Suppressor macrophage treated with lipopolysaccharide for 4 hours (primary cell): ENCODE results near the gene ADA.
A peak's percentile ranks its signal among the peaks of the same experiment; 100 is the strongest.

Experiments used
- DNase-seq: peaks from one replicate; pipeline ENCODE4 v3.0.0-alpha.2; 2020

Gene ADA

GRCh38 chr20:44643596-44644229 lies 7.8 kb downstream of the ADA start:
- DNase-seq: peak; percentile 95

DNA sequence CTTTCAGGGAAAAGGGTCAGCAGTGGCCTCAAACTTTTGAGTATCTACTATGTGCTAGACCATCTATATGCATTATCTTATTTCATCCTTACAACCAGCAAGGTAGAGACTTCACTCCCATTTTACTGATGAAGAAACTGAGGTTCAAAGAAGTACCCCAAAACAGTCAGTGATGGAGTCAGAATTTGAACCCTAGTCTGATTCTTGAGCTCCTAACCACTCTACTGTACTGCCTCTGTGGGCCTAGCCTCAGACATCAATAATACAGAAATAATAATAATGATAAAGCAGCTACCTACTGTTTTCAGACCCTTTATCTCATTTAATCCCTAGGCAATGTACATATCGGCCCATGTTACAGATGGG lies 8.4 kb downstream of the ADA start:
- DNase-seq: no peak

DNA sequence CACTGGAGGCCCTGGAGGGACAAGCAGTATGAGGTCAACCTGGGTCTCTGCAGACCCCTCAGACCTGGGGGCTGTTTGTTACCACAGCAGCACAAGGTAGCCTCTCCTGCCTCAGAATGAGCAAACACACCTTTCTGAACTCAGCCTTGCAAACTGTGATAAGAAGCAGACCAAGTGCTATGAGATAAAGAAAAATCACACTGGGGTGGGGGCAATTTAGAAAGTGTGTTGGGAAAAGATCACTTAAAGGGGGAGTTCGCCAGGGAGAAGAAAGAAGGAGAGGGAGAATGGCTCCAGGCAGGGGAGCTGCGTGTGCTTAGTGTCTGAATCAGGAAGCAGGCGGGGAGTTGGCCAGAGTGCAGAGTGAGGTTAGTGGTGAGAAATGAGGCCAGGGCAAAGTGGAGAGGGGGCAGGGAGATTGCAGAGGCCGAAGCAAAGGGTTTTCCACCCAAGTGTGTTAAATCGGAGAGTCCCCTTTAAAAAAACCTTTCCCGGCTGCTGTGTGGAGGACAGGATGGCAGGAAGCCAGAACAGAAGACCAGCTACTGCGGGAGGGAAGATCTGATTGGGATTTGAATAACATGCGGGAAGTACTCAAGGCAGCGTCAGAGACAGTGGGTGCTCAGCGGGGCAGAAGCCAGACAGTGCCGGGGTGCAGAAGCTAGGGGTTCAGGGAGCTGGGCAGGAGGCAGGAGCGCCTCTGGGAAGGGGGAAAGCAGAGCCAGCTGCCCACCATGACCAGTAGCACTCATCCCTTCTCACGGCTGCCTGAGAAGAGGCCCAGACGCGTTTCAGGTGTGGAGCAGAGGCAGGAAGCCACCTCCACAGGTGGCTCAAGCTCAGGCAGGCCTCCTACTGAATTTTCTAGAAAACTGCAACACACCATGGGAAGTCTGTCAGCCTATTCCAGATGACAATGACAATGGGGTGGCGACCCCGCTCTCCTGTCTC lies 9.0 kb downstream of the ADA start:
- peak; percentile 87 for DNase-seq

DNA sequence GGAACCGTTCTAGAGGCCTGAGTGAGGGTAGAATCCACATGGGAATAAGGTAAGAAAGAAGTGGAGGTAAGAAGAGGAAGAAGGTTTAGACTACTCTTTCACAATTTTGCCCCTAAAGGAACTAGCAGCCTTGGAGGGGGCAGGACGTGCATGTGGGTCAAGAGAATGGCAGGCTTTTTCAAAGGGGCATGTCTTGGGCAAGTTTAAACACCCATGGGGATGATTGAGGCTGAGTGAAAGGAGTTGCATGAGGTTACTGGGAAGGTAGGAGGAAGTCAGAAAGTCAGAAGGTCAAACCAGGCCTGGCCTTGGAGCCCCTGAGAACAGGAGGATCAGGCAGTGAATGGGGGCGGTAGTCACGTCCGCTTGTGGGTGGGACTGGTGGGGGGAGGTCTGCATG lies 10.2 kb downstream of the ADA start:
- peak; percentile 23 for DNase-seq

- no peak for DNase-seq
Observed at GRCh38 chr20:44640522-44640921, 11.0 kb downstream of the ADA start.

DNA sequence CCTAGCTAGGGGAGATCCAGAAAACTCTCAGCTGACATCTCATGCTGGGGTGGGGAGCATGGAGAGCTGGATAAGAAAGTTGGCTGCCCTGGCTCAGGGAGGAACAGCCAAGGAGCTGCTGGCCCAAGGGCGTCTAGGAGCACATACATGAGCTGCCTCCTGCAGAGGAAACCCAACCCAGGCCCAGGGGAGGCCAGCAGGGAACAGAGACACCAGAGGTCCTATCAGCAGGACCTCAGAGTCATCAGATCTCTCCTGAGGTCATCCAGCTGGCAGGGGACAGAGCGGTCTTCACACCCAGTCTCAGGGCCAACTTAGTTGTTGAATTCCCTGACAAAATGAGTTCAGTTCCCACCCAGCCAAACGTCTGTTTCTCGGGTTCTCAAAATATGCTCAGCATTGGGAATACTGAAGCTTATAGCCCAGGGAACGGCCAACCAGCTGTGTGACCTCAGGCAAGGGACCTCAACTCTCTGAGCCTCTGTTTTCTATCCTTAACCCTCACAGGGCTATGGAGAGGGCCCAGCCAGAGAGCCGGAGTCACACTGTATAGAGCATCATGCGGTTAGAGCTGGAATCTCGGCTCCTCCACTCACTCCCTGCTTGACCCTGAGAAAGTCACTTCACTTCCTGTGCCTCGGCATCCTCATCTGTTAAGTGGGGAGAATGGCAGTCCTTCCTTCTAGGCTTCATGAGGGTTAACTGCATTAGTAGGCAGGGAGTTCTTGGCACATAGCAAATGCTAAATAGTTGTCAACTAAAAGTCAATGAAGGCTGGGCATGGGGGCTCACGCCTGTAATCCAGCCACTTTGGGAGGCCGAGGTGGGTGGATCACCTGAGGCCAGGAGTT lies 13.8 kb downstream of the ADA start:
- no peak for DNase-seq

- no peak for DNase-seq
Observed at GRCh38 chr20:44637042-44637441, 14.5 kb downstream of the ADA start.

GRCh38 chr20:44635877-44636276 lies 15.6 kb downstream of the ADA start:
- no peak for DNase-seq

GRCh38 chr20:44633872-44634600 lies 17.5 kb downstream of the ADA start:
- no peak for DNase-seq

- DNase-seq: no peak
Observed at GRCh38 chr20:44633187-44633810, 18.2 kb downstream of the ADA start.

GRCh38 chr20:44632103-44632752 lies 19.3 kb downstream of the ADA start:
- DNase-seq: no peak

- DNase-seq: no peak
Observed at GRCh38 chr20:44630297-44630696, 21.2 kb downstream of the ADA start.

DNA sequence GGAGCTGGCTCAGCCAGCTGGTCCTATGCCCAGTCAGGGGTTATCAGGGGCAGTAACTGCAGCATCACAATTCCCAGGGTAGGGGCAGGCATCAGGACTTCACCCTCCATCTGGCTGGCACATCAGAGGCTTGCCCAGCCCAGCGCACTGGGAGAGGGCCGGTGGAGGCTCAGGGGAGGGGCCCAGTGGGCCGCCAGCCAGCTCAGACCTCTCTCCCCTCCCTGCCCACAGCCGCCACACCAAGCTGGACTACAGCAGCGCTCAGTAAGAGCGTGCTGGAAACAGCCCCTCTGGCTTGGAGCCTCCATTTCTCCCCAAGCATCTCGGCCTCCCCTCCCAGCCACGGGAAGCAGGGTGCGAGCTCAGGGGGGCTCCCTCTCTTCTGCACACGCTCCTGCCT lies 22.0 kb downstream of the ADA start:
- no peak for DNase-seq

- DNase-seq: no peak
Observed at GRCh38 chr20:44629017-44629385, 22.5 kb downstream of the ADA start.

- no peak for DNase-seq
Observed at GRCh38 chr20:44627364-44628010, 24.0 kb downstream of the ADA start.

GRCh38 chr20:44626278-44626677 lies 25.2 kb downstream of the ADA start:
- no peak for DNase-seq

GRCh38 chr20:44625361-44625760 lies 26.1 kb downstream of the ADA start:
- no peak for DNase-seq

DNA sequence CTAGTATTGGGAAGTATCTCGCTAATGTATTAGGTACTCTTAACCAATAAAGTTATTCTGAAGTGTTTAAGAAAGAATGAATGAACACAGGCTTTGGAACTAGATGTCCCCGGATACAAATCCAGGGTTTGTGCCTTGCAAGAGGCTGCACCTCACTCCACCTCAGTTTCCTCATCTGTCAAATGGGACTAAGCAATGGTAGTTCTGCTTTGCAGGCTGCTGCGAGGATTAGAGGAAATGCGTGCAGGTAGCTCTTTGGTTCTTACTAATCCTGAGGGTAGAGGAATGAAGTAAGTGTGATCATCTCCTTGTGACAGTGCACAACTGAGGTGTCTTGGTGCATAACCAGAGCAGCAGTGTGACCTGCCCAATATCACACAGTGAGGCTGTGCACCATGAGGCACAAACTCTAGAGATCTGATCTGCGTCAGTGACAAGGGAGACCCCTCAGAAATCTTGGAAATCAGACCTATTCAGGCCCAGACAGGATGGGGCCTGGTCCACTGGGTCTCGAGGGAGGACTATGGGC lies 26.7 kb downstream of the ADA start:
- no peak for DNase-seq

DNA sequence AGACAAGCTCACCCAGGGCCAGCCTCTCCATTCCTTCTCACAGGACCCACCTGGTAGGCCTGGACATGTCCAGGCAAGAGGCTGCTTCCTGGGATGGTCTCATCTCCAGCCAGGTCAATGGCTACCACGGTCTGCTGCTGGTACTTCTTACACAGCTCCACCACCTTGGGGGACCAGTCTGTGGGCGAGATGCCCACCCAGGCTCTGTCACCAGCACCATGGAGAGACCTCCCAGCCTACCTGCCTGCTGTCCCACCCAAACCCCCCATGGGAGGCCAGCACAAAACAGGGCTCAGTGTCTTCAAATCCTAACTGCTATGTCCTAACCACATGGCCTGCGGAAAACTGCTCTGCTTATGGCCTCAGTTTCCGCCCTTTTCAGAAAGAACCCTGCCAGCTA lies 27.3 kb downstream of the ADA start:
- no peak for DNase-seq

DNA sequence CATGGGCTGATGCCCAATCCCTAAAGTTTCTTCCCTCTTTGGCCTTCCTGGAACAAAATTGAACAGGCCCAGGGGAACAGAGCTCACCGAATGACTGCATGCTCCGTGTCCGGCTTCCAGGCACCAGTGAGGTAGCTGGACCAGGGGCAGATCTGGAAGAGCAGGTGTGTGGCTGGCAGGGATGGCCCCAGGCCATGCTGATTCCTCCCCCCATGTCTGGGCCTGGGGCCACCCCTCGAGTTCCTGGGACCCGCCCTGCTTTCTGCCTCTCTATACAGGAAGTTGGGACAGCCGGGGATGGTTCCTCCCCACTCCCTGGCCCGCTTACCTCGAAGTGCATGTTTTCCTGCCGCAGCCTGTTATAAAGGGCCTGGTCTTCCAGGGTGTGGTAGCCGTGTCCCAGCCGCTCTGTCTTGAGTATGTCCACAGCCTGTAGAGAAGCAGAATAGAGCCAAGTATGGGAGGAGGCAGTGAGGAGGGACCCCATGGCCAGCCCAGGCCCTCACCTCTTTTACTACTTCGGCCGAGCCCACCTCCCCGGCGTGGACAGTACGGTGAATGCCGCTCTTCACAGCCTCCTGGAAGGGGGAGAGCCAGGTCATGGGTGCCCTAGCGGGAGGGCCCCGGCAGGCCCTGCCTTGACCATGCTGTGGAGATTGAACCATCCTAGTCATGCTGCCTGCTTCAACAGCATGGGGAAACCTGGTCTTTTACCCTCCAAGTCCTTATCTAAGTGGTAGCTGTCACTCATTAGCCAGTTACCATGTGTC lies 28.8 kb downstream of the ADA start:
- no peak for DNase-seq
